Left ventricle myocardium superior (tissue), 1 donor: Measurements from ENCODE around the gene HDAC4. TPM values are rescaled to one million over a fixed set of nuclear protein-coding genes. Genes with fewer than 3 reads are reported as not detected.

Experiments used
- ATAC-seq: fragments of 200-7000 bp; cut with Tn5 transposase; one replicate; pipeline ENCODE4 v1.9.1; 2020; ENCODE audit warnings: mild to moderate bottlenecking, moderate library complexity
- DNase-seq: peaks from one replicate; pipeline ENCODE4 v3.0.0-alpha.2; 2020
- intact Hi-C: fragments of 100-400 bp; cut with micrococcal nuclease; formaldehyde crosslinking; loops from one replicate; pipeline ENCODE4 v1.11.0; 2022
- total RNA-seq: library from RNA; stranded (reverse); fragmentation: NEBNext Ultra II Directional; extraction: Animal tissue kit (Norgen Biotek cat#: 25700); gene quantifications from one replicate; pipeline ENCODE4 v1.2.1, GENCODE V29; 2021
- donor health status: DM: no; HTN: yes; CAD: no; lungs with severe emphysema.

HDAC4 gene
- total RNA-seq, 1 donor from 2014 or later, result 25.6 TPM

- ATAC-seq, result no peak
- peak; percentile 21 for DNase-seq
- intact Hi-C loops, result no loop called here
Observed at GRCh38 chr2:239198221-239198620, 202.6 kb downstream of the HDAC4 start.

DNA sequence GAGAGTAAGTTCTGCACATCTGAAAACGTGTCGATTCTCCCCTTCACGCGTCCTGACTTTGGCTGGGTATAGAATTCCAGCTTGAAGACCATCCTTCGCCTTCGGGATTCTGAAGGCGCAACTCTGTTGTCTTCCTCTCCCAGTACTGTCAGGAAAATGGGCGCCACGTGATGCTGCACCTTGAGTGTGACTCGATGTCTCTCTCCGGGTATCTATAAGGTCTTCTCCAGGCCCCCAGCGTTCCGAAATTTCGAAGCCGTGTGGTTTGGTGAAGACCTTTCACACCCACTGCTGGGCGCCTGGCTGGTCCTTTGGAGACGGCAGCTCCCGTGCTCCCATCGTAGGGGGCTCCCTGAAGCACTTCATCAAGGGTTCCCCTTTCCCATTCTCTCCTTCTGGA lies 203.7 kb downstream of the HDAC4 start:
- ATAC-seq (no peak), DNase-seq (peak; percentile 17)
- intact Hi-C loops, result no loop called here

GRCh38 chr2:239196474-239197021 lies 204.3 kb downstream of the HDAC4 start:
- DNase-seq, result peak; percentile 17
- intact Hi-C loops, result no loop called here
- no peak for ATAC-seq

- intact Hi-C loops, result no loop called here
- DNase-seq (no peak), ATAC-seq (no peak)
Observed at GRCh38 chr2:239195992-239196391, 204.8 kb downstream of the HDAC4 start.

GRCh38 chr2:239195318-239195871 lies 205.4 kb downstream of the HDAC4 start:
- ATAC-seq (no peak), DNase-seq (peak; percentile 15)
- intact Hi-C loops, result no loop called here

DNA sequence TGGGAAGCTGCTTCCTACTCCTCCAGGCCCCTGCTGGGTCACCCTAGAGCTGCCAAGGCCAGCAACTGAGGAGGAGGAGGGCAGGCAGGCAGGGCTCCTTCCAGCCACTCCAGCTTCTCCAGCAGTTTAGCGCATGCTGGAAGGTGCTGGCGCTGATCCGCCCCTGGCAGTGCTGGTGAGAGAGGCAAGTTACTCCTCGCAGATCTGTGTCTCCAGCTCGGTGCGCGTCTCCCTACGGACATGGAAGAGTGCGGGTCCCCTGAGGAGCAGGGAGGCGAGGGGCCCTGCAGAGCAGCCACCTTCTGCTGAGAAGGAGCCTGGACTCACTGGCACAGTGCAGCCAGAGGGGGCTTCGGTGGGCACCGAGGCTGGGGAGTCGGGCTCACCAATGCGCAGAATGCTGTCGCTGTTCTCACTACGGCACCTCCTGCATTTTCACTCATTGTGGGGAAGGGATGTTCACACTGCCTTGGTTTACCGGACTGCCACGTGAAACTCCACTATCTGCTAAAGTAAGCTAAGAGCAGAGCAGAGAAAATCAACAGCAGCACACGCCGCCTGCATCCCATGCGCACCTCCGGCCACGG lies 206.0 kb downstream of the HDAC4 start:
- no peak for ATAC-seq
- DNase-seq, result peak; percentile 17
- intact Hi-C loops, result no loop called here

GRCh38 chr2:239193925-239194677 lies 206.7 kb downstream of the HDAC4 start:
- ATAC-seq (no peak), DNase-seq (peak; percentile 15)
- intact Hi-C loops, result no loop called here

DNA sequence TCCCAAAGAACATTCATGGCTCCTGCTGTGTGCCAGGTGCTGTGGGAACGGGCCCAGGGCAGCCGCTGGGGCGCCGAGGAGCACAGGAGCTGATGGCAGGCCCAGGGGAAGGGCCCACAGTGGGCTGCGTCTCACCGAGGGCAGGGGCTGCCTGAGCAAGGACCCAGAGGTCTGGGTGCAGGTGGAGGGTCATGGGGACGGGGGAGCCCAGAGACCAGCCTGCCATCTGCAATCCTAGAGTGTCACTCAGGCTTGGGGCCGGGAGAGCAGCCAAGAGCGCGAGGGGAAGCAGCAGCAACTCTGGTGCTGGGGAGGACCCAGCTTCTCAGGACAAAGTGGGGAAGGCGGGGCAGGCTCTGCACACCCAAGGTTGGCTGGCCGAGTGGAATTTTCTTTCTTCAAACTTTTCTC lies 207.4 kb downstream of the HDAC4 start:
- DNase-seq (peak; percentile 24), ATAC-seq (no peak)
- intact Hi-C loops, result no loop called here

DNA sequence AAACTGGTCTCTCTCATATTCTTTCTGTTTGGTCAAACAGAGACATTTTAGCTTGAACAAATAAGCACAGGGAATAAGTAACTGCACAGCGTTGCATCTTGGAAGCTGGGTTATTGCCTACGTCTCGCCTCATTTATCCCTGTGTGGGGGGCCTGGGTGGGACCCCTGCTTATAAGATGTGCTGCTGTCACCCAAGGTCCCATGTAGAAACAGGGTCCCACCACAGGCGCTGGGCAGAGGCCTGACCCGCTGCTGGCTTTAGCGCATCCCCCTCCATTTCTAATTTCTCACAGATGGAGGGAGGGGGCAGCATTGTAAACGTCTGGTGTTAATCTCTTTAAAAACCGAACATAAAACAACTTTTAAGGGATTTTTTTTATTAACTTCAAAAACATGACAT lies 207.8 kb downstream of the HDAC4 start:
- intact Hi-C loops, result no loop called here
- ATAC-seq, result no peak
- DNase-seq, result no peak

DNA sequence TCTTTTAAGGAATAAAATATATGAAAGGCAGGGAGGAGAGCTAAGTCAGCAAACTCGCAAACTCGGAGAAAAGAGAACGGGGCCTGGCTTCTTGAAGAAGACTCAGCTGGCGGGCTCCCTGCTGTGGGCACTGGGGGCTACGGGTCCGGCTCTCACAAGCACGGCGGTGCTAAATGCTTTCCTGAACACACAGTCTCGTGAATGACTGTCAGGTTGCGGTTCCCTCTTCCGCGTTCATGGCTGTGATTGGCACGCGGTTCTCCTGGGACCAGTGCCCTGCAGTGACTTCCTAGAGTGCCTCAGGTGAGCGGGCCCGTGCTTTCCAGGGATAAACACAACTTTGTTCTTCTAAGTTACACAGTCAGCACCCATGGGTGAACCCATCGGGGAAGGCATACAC lies 208.4 kb downstream of the HDAC4 start:
- intact Hi-C loops, result no loop called here
- no peak for ATAC-seq
- DNase-seq, result peak; percentile 28

GRCh38 chr2:239190921-239191885 lies 209.6 kb downstream of the HDAC4 start:
- DNase-seq (peak; percentile 43), ATAC-seq (peak; percentile 71)
- intact Hi-C loops, result no loop called here

GRCh38 chr2:239190361-239190760 lies 210.5 kb downstream of the HDAC4 start:
- DNase-seq (peak; percentile 14), ATAC-seq (no peak)
- intact Hi-C loops, result no loop called here

- ATAC-seq, result no peak
- DNase-seq, result peak; percentile 24
Observed at GRCh38 chr2:239189711-239190131, 211.1 kb downstream of the HDAC4 start.

GRCh38 chr2:239188536-239188935 lies 212.3 kb downstream of the HDAC4 start:
- ATAC-seq (no peak), DNase-seq (peak; percentile 20)

More at GRCh38 chr2:239189711-239190131, 211.1 kb downstream of the HDAC4 start:
- intact Hi-C loops, result no loop called here

DNA sequence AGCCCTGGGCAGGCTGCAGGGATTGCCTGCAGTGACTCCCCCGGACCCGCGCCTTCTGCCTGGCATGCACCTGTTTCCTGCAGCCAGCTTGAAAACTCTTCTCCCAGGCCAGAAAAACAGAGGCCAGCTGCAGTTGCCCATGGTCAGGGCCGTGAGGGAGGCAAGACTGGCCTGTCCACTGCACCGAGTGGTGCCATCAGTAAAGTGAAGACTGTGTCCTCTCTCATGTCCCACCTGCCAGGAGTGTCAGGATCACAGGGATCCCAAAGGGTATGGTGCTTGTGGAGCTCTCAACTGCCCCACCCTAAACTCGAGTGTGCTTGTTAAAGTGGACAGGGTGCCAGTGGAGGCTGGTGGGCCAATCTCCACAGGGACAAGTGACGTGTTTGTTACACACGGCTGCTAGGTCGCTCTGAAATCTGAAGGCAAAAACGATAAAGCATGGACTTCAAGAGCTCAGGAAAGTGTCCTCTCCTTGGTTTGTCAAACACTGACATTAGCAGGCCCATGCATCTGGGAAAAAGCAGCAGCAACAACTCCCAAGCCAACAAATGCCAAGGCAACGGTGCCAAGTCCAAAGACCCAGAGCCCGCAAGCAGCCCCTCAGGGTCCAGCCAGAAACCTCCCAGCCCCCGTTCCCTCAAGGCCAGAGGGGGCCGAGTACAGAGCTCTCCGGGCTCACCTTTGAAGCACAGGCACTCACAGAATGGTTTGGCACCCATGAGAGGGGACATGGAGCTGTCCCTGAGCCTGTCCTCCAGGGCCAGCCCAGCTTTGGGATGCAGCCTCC lies 213.2 kb downstream of the HDAC4 start:
- ATAC-seq (no peak), DNase-seq (peak; percentile 23)
- intact Hi-C loops, result no loop called here

More at GRCh38 chr2:239188536-239188935, 212.3 kb downstream of the HDAC4 start:
- intact Hi-C loops, result no loop called here

- intact Hi-C loops, result no loop called here
- no peak for ATAC-seq
- peak; percentile 22 for DNase-seq
Observed at GRCh38 chr2:239186516-239187357, 214.1 kb downstream of the HDAC4 start.
